RPMI8226 (cell line): ENCODE results near the gene FLT3.

Experiments
- DNase-seq: peaks from one replicate; pipeline ENCODE4 v3.0.0-alpha.2; 2015

Gene FLT3

GRCh38 chr13:27956576-27957300, 143.6 kb downstream of the FLT3 start:
- no peak for DNase-seq

DNA sequence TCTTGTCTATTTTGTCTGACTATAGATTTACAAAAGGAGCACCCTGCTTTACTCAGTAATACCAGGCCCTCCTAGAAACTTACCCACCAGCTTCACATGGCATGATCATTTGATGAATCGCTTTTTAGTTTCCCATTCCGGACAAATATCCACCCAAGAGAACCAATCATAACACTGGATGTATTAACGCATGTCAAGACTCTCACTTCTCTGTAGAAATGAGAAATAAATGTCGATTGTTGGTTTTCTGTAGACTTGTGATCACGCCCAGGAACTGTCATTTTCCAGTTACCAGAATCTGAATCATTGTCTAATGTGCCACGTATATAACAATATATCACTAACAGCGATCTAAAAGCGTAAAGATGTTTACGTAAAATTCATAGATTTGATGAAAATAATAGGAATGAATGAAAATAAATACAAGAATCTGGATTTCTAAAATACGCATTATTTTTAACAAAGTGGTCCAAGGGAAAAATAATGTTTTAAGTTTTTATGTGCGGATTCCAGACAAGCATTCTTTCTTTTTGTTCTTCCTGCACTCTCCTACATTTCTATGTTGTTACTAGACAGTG, 145.3 kb downstream of the FLT3 start:
- no peak for DNase-seq

DNA sequence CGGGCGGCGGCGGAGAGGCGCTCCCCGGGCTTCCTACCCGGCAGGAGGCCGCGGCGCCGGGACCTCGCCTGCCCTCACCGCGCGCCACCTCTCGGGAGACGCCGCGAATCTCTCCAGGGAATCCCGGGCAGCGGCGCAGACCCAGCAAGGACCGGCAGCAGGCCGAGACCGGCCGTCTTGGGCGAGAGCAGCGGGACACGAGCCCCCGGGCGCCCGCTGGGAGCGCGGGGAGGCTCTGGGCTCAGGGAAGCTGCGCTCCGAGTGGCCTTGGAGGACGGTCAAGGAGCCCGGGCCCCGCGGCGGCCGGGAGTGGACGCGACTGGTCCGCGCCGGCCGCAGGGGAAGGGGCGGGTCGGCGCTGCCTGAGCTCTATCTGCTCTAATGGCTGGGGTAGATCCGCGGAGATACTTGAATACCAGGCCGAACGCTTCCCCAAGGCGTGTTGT, 145.9 kb downstream of the FLT3 start:
- DNase-seq = no peak

DNA sequence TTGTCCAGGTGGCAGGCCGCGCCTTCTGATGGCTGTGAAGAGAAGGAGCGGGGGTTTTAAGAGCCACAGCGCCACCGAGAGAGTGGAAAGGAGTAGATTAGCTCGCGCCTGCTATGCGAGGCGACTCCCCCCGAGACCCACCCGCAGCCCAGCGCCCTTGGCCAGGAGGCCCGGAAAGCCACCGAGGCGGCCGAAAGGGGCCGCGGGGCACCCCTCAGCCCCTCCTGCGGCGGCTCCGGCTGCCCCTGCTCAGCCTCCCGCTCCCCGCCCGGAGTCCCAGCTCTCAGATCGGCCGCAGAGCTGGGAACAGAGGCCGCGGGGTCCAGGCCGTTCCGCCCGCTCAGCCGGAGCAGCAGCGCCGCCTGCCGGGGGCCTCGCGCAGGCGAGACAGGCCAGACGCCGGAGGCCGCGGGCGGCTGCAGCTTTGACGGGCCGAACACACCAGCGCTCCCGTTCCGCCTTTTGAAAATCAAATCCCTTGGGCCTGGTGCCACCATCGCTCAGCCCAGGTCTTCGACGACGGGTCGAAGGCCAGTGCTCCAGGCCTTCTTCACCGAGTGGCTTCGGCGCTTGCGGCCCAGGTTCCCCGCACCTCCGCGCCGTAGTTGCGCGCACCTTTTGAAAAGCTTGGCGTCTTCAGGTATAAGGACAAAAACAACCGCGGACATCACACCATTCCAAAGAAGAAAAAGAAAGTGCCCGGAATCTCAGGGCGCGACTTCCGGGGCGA, 146.5 kb downstream of the FLT3 start:
- DNase-seq = peak; percentile 70
